Astrocyte of the hippocampus (primary cell): ENCODE measurements around the gene ANO8.

Experiments
- DNase-seq: peaks from one replicate; pipeline ENCODE4 v3.0.0; 2011; ENCODE audit warnings: low read depth, low spot score

ANO8 gene

DNA sequence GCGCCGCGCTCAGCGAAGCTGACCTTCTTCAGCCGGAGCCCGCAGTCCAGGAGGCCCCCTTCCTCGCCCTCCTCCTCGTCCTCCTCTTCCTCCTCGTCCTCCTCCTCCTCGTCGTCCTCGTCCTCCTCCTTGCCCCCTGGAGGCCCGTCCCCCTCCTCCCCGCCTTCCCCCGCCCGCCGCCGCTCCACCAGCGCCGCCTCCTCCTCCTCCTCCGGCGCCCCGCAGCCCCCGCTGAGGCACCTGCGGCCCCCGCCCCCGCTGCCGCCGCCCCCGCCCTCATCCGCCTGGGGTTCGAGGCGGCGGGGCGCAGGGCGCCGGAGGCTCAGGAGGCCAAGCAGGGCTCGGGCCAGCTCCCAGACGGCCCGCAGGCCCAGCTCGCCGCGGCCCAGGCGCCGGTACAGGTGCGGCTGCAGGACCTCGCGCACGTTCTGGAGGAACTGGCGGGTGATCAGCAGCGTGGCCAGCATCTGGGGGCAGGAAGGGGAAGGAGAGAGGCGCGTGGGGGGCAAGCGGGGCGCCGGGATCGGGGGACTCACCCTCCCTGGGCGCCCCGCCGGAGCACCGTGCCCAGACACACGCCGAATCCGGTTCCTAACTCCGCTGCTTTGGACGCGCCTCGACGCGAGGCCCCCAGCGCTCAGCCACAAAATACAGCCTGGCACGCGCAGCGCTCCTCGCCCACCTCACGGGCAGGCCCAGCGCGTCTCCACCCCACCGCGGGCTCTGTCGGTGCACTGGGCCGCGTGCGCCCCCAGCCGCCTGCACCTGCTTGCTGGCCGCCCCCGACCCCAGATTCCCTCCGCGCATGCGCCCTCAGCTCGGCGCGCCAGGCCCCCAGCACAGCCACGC, 5.9 kb downstream of the ANO8 start:
- DNase-seq, result no peak

DNA sequence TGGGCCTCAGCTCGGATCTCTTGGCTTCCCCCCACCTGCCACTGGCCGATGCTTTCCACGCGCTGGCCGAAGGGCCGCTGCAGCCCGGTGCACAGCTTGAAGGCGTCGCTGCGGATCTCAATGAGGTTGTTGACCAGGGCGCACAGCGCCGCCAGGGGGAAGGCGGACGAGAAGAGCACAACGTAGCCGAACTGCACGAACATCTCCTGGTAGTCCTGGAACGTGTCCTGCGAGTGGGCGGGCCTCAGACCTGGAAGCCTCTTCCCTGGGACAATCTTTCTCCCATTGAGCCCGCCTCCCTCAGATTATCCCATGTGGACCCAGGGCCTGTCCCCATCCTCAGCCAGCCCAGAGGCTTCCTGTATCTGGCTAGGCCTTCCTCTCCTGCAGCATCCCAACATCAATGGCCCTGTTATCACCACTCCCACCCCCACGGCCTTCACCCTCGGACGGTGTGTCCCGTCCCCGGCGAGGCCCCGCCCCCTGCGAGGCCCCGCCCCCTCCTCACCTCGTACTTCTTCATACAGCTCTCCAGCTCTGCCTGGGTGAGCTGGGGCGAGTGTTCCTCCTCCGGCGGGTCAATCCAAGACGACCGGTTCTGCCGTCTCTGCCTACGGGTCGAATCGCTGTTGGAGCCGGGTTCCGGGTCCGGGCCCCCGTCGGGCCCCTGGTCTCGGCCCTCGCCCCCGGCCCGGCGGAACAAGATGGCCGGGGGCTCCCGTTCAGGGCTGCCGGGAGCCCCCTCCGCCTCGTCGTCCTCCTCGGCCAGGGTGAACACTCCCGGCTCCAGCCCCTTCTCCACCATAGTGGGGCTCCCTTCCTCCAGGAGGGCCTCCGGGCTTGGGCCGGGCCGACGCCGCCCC, 6.8 kb downstream of the ANO8 start:
- DNase-seq, result no peak

DNA sequence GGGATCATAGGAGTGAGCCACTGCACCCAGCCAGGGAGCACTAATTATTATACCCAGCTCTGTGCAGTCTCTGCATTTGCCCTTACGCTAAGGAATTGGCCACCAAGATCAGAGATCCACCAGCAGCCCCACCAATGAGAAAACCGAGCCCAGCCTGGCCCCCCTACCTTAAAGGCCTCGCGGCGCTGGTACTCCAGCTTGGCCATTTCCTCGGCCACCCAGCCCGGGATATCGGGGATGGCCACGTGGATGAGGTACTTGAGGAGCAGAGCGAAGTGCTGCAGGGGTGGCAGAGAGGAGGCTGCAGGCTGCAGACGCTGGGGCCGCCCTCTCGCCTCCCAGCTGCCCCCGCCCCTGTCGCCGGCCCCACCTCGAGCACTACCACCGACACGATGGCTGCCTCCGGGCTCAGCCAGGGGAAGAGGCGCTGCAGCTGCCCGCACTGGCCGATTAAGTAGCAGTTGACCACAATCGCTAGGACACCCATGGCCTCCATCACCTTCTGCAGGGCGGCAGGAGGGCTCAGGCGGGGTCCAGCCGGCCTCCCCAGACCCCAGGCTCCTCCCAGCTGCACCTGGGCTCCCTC, 7.5 kb downstream of the ANO8 start:
- DNase-seq, result no peak

DNA sequence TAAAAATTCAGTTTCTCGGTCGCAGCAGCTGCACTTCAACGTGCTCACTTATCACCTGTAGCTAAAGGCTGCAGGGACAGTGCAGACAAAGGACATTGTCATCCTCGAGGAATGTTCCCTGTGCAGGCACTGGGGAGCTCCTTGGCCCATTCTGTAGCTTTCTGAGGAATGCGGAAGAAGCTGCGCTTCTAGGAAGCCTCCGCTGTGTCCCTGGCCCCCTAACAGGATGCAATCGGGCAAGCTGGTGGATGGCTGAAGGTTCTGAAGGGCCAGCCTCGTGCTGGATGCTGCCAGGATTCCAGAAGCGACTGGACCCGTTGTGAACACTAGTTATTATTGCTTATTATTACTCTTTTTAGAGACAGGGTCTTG, 8.1 kb downstream of the ANO8 start:
- DNase-seq, result no peak

DNA sequence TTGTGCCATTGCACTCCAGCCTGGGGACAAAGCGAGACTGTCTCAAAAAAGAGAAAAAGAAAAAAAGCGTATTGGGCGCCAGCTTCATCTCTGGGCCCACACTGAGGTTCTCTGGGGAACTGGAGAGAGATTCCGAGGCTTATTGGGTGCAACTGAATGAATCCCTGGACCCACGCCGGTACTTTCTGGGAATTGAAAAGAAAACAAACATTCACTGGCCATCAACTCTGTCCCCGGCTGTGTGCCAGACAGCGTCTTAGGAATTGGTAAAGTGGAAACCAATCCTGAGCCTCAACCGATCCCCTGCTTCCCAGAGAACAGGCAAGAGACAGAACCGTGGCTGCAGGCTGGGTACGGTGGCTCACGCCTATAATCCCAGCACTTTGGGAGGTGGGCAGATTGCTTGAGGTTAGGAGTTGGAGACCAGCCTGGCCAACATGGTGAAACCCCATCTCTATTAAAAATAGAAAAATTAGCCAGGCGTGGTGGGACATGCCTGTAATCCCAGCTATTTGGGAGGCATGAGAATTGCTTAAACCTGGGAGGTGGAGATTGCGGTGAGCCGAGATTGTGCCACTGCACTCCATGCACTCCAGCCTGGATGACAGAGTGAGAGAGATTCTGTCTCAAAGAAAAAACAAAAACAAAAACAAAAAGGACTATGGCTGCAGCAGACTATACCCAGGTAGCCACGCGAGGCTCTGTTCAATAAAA, 8.6 kb downstream of the ANO8 start:
- DNase-seq, result peak; percentile 85

DNA sequence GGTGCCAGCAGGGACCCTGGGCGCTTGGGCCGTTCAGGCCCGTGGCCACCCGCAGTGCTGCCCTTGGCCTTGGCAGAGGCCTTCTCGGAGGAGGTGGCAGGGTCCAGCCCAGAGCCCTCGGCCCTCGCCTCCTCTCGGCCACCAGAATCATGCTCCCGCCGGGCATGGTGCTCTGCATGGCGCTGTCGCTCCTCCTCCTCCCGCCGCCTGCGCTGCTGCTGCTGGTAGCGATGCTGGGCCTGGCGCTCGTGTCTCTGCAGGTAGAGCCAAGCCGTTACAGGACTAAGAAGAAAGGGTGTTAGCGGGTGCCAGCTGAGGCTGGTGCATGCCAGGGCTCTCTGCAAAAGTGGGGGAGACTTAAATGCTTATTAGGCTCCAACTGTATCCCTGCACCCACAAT, 9.5 kb downstream of the ANO8 start:
- DNase-seq, result no peak

DNA sequence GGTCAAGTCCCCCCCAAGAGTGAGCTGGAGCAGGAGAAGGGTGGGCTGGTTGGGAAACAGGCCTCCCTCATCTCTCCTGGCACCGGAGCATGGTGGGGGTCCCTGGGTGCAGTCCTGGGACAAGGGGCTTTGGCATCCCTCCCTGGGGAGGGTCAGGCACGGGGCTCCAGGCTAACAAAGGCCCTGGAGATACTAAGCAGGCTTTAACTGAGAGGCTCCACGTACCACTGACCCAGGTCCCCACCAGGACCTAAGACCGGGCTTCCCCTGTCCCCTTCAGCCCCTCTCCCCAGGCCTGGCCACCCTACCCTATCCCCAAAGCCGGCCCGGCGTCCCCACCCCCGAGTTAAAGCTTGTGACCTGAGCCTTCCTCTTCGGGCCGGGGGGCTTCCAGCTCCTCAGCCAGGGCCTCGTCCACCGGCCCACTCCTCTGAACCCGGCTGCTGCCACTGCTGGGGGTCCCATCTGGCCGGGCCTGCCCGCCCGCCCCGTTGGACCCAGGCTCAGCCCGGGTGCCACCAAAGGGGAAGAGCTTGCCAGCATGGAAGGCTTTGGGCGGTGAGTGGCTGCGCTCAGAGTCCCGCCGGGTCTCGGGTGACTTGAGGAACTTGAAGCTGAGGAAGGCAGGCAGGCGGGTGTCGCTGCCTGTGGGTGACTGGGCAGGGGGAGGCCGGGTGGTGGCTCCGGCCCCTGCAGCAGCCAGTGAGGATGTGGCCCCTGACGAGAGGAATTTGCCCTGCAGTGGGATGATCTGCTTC, 10.1 kb downstream of the ANO8 start:
- DNase-seq, result no peak

DNA sequence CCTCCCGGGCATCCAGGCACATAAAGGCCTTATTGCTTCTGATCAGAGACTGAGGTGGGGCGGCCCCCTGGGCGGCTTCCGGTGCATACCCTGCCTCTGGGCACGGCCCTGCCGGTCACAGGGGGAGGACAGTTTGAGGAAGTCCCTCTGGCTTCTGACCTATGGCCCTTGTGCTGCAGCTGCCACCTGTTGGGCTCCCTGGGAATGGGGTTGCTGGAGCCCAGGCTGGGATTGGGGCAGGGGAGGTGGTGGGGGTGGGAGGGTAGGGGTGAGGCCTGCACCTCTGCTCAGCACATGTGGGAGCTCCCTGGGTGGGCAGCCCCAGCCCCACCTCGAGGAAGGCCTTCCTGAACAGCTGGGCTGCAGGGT, 10.7 kb downstream of the ANO8 start:
- DNase-seq, result no peak

DNA sequence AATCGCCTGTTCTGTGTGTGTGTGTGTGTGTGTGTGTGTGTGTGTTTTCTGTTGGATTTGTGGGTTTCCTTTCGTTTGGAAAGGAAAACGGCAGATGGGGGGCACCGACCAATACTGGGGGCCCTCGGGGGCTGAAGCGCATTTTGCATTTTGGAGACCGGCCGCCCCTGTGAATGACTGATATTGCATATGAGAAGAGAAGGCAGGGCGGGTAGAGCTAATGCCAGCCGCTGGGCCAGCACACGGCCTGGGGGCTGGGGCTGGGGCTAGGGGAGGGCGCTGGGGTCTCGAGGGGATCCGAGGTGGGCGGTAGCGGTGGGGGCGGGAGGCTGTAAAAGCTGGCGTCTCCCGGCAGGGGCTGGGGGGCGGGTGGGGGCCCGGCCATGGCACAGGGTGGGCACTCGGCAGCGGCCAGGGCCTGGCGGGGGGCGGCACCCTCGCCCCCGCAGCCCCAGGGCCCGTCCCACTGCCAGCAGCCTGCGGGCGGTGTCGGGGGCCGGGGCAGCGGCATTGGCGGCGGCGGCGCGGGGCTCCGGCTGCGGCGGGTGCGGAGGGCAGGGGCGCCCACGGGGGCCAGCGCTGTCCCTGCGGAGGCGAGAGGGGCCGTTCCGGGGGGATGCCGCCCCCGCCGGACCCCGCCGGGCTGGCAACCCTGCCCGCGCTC, 11.2 kb downstream of the ANO8 start:
- no peak for DNase-seq

DNA sequence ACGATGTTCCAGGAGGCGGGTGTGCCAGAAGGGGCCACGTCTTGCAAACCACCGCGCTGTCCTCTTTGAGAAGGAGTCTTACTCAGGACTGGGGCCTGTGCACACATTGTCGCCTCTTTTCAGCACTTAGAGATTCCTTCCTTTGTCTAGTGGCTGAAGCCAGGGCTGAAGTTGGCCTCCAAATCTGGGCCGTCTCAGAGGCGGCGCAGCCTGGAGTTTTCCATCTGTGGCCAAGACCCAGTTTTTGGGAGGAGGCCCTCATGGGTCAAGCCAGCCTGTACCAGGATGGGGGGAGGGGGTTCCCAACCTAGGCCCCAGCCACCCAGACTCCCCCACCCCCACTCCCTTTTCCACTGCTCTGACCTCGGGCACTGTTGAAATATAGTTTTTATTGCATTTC, 11.8 kb downstream of the ANO8 start:
- no peak for DNase-seq

DNA sequence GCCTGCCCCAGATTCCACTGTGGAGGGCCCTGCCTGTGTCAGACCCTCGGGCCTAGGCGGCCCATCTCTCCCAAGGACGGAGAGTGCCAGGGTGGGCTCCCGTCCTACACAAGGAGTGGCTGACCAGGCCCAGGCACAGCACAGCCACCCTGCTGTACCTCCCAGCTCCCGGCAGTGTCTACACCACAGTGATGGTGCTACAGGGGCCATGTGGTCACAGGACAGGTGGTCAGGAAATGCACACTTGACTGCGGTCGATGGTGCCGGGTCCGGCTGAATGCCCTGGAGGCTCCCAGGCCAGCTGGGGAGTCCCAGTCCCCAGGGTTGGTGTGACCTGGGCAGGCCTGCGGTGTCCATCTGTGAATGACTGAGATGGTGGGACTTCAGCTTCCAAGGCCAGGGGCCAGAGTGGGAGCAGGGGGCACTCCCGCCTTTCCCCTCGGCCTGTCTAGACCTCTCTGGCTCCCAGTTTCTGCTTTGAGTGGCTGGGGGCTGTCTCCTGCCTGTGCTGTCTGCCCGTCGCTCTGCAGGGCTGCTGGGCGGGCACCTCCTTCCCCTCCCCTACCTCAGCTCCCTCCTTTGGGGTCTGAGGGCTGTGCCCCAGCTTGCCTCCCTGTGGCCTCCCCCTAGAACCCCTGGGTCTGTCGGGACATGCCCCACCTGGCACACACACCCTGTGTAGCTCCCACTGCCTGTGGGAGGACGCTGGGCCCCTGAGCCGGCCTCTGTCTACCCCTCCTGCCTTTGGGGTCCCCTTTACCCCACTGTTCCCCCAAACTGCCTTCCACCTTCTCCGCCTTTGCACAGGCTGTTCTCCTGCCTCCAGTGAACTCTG, 12.8 kb downstream of the ANO8 start:
- DNase-seq, result no peak

DNA sequence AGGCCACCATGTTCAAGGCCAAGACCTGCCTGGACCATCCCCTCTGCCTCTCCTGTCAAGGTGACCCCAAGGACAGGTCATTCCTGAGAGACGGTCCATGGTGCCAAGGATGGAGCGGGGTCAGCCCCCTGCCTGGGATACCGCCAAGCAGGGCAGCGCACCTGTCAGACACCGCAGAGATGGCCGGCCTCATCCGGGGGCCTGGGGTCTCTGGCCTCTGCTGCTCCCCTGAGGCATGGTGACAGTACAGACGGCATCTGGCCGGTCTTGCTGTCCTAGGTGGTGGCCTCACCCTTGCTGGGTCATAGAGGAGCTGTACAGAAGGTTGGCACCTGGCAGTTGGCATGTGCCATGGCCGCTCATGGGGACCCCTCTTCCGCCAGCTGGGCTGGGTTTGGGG, 14.2 kb downstream of the ANO8 start:
- DNase-seq, result no peak

DNA sequence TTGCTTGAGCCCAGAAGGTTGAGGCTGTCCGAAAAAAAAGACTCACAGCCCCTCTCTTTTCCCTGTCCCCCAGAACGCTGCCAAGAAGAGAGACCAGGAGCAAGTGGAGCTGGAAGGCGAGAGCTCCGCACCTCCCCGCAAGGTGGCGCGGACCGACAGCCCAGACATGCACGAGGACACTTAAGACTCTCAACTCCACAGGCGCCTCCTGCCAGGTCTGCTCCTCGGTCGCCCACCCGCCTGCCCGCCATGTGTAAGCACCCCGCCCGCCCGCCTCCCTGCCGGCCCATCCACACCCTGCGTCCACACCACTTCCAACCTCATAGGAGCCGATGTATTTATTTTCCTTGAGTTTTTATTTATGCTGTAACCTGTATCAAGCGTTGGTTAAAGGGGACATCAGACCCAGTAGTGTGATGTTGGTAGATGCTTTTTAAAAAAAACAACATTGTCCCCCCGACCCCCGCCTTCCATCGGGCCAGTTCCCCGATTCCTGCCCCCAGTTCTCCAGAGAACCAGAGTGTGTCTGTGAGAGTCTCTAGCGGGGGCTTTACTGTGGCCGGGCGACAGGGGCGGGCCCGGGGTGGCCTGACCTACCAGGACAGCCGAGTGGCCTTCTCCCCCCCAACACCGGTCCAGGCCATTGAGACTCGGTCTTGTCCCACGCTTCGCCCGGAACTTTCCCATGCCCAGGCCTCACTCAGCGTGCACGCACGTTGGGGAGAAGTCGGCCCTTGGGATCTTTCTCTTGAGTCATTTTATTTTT, 15.0 kb downstream of the ANO8 start:
- no peak for DNase-seq

DNA sequence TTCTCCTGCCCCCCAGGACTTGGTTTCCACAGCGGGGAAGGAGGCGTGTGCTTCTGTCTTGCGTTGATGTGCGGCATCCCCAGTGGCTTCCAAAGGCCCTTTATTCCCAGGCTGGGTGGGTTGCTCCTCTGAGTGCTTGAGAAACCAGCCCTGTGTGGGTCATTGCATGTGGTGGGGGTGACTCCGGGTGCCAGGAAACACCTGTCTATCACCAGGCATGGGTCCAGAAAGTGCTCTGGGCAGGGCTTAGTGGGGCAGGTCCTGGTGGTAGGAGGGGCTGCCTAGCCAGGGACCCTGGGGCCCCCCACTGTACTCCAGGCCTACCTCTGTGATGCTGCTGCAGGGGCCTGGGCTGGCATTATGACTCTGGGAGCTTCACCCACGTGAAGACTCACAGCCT, 15.7 kb downstream of the ANO8 start:
- no peak for DNase-seq

DNA sequence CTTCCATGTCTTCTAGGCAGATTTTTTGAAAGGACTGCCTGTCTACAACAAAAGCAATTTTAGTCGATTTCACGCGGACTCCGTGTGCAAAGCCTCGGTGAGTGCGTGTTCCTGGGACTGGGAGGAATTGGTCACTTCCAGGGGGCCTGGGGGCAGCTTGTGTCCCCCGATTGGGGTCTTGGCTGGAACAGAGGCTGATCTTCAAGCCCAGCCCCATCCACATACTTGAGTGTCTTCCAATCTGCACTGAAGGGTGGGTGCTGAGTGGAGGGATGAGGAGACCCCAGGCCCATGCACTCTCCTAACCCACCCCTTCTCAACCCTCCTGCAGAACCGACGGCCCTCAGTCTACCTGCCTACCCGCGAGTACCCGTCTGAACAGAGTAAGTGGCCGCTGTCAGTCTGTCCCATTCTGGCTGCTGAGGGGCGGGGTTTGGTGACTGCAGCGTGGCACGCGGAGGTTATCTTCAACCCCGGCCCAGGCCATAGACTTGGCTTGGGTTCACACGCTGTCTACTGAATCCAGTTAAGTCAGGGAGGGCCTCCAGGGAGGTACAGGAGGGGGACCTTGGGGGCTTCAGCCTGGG, 20.6 kb downstream of the ANO8 start:
- peak; percentile 0 for DNase-seq

DNA sequence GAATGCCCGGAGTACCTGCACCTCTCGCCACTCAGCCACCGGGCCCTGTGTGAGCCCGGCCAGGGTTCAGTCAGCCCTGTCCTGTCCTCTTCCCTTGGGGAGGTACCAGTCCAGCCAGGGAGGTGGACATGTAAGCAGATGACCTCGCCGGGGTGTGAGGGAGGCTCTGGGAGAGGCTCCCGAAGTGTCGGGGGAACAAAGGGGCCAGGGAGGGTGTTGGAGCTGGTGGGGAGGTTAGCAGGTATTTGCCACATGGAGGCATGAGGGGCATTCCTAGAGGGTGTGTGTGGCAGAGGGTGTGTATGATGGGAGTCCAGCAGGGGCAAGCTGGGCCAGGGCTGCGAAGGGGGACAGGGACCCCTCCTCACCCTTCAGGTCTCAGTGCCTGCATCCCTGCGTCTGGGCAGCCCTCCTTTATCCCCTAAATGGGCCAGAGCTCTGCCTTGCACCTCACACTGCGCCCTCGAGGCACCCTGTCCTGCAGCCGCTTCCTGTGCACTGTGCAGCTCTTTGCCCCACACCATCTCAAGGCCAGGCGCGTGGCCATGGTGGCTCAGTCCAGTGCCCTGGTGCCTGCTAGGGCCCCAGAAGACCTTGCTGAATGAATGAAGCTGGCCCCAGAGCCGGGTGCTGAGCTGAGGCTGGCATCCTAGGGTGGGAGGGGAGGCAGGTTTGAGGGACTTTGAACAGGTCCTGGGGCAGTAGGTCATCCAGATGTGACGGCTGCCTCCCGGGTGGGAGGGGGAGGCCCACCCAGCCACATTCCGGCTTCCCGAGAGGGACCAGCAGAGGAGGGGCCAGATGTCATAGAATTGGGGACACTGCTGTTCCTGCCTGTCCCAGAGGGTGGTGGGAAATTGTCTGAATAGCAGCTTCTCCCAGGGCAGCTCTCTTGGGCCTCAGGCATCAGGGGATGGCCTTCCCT, 22.2 kb downstream of the ANO8 start:
- DNase-seq, result no peak

DNA sequence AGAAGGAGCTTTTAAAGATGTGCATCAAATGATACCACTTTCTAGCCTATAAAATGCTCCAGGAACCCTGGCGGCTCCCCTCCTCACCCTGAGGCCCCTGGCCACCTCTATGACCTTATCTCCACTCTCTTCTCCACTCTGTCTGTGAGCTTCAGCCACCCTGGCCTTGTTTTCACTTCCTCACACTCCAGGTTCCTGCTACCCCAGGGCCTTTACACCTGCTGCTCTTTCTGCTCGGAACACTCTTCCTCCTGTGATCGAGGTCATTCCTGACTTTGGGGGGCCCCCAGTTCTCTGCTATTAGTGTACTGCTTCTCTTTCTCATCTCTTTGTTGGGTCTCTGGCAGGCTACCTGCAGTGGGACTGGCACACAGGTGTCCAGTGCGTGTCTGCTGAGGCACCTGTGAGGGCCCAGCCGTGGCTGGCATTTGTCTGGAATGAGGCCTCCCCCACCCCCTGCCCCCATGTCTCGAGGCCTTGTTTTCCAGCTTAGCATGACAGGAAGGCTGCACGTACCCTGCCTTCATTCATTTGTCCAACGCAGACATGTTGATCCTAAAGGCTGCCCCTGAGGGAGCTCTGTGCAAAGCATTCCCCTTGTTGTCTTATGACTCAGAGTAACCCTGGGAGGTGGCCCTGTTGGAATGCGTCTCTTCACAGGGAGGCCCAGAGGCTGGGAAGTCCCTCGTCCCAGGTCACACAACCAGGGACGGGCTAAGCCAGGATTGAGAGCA, 23.0 kb downstream of the ANO8 start:
- peak; percentile 90 for DNase-seq
